ENCODE measurements around the gene SH2B3. TPM values are rescaled to one million over a fixed set of nuclear protein-coding genes. Genes with fewer than 3 reads are reported as not detected.

Gene SH2B3
- total and polyA plus RNA-seq, 9 of the 15 experiments (the other 6 are each of a cell fraction or from before 2014, with no cell fraction given), result 10.8 to 75.3 (median 37.4) TPM

DNA sequence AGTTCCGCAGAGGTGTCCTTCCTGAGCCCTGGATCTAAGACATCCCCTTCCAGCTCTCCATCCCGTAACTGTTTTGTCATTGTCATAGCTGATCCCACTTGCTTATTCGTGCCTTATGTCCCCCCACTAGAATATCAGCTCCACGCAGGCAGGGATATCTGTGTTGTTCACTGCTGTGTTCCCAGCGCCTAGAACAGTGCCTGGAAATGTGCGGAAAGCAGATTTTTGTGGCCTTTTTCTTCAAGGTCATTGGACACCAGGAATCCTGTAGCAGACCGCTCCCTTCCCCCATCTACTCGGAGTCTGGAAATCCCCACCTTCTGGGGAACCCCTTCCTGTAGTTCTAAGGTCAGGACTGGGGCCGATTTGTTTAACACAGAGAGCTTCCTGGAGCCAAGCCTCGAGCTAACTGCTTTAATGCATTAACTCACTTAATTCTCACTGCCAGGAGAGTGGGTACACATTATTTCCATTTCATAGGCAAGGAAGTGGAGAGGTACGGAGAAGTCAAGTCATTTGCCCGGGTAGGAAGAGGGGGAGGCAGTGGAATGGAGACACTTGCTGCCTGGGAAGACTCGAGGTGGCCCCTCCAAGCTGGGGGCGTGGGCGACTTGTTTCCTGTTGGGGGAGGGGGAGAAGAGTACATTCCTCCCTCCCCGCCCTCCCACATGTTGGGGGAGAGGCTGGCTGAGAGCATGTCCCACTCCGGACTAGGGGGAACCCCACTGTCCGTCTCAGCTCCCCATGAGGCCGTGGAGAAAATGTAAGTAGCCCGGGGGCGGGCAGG lies 1.2 kb upstream of the SH2B3 start (continued):
- TF ChIP-seq, protein P1, sequence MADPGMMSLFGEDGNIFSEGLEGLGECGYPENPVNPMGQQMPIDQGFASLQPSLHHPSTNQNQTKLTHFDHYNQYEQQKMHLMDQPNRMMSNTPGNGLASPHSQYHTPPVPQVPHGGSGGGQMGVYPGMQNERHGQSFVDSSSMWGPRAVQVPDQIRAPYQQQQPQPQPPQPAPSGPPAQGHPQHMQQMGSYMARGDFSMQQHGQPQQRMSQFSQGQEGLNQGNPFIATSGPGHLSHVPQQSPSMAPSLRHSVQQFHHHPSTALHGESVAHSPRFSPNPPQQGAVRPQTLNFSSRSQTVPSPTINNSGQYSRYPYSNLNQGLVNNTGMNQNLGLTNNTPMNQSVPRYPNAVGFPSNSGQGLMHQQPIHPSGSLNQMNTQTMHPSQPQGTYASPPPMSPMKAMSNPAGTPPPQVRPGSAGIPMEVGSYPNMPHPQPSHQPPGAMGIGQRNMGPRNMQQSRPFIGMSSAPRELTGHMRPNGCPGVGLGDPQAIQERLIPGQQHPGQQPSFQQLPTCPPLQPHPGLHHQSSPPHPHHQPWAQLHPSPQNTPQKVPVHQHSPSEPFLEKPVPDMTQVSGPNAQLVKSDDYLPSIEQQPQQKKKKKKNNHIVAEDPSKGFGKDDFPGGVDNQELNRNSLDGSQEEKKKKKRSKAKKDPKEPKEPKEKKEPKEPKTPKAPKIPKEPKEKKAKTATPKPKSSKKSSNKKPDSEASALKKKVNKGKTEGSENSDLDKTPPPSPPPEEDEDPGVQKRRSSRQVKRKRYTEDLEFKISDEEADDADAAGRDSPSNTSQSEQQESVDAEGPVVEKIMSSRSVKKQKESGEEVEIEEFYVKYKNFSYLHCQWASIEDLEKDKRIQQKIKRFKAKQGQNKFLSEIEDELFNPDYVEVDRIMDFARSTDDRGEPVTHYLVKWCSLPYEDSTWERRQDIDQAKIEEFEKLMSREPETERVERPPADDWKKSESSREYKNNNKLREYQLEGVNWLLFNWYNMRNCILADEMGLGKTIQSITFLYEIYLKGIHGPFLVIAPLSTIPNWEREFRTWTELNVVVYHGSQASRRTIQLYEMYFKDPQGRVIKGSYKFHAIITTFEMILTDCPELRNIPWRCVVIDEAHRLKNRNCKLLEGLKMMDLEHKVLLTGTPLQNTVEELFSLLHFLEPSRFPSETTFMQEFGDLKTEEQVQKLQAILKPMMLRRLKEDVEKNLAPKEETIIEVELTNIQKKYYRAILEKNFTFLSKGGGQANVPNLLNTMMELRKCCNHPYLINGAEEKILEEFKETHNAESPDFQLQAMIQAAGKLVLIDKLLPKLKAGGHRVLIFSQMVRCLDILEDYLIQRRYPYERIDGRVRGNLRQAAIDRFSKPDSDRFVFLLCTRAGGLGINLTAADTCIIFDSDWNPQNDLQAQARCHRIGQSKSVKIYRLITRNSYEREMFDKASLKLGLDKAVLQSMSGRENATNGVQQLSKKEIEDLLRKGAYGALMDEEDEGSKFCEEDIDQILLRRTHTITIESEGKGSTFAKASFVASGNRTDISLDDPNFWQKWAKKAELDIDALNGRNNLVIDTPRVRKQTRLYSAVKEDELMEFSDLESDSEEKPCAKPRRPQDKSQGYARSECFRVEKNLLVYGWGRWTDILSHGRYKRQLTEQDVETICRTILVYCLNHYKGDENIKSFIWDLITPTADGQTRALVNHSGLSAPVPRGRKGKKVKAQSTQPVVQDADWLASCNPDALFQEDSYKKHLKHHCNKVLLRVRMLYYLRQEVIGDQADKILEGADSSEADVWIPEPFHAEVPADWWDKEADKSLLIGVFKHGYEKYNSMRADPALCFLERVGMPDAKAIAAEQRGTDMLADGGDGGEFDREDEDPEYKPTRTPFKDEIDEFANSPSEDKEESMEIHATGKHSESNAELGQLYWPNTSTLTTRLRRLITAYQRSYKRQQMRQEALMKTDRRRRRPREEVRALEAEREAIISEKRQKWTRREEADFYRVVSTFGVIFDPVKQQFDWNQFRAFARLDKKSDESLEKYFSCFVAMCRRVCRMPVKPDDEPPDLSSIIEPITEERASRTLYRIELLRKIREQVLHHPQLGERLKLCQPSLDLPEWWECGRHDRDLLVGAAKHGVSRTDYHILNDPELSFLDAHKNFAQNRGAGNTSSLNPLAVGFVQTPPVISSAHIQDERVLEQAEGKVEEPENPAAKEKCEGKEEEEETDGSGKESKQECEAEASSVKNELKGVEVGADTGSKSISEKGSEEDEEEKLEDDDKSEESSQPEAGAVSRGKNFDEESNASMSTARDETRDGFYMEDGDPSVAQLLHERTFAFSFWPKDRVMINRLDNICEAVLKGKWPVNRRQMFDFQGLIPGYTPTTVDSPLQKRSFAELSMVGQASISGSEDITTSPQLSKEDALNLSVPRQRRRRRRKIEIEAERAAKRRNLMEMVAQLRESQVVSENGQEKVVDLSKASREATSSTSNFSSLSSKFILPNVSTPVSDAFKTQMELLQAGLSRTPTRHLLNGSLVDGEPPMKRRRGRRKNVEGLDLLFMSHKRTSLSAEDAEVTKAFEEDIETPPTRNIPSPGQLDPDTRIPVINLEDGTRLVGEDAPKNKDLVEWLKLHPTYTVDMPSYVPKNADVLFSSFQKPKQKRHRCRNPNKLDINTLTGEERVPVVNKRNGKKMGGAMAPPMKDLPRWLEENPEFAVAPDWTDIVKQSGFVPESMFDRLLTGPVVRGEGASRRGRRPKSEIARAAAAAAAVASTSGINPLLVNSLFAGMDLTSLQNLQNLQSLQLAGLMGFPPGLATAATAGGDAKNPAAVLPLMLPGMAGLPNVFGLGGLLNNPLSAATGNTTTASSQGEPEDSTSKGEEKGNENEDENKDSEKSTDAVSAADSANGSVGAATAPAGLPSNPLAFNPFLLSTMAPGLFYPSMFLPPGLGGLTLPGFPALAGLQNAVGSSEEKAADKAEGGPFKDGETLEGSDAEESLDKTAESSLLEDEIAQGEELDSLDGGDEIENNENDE (IDR thresholded peaks at IDR 0.05; ENCODE audit: low read depth, low read length), result no peak
- TF ChIP-seq ZC3H4 (CRISPR knock-in tag; IDR thresholded peaks at IDR 0.05; ENCODE audit: borderline replicate concordance) (no peak; the same call in 1 of the 2 replicates), RCOR1 (IDR thresholded peaks at IDR 0.05; ENCODE audit: borderline replicate concordance in 1 of 2, low read depth in 2 of 2, low read length in 2 of 2) (0 out of 4 replicates have a peak, but pooled peaks of 1 of the 2 experiments have one; percentile 15), SRSF1 (IDR thresholded peaks at IDR 0.05; ENCODE audit: low read depth, low read length) (no peak), ATF7 (IDR thresholded peaks at IDR 0.05) (no peak), ZNF785 (CRISPR knock-in tag; IDR thresholded peaks at IDR 0.05) (no peak), CHD4 (IDR thresholded peaks at IDR 0.05; ENCODE audit: insufficient read depth, insufficient replicate concordance, low read depth, low read length, poor library complexity, severe bottlenecking) (peak; percentile 4), ZMIZ1 (IDR thresholded peaks at IDR 0.05; ENCODE audit: low read depth in 2 of 2, low read length in 2 of 2) (no peak), CBX2 (IDR thresholded peaks at IDR 0.05; ENCODE audit: insufficient read depth, low read length, poor library complexity, severe bottlenecking) (no peak), MEIS2 (IDR thresholded peaks at IDR 0.05; ENCODE audit: partially characterized antibody) (no peak), EWSR1 (IDR thresholded peaks at IDR 0.05; ENCODE audit: borderline replicate concordance, low read depth, partially characterized antibody) (no peak)
